GM18873 (cell line): ENCODE data around the gene PON3.
A peak's percentile ranks its signal among the peaks of the same experiment; 100 is the strongest.

Experiments used
- ATAC-seq: cut with Tn5 transposase; IDR thresholded peaks from one replicate; pipeline ENCODE4 v1.9.1; 2021; ENCODE audit warnings: mild to moderate bottlenecking, moderate library complexity, moderate number of reproducible peaks; ENCODE audit not compliant: unreplicated experiment, low FRiP score

The PON3 gene

GRCh38 chr7:95365151-95365550 lies 31.0 kb downstream of the PON3 start:
- ATAC-seq = no peak

GRCh38 chr7:95357623-95358022 lies 38.6 kb downstream of the PON3 start:
- no peak for ATAC-seq

- no peak for ATAC-seq
Measured at GRCh38 chr7:95342642-95343307, 53.4 kb downstream of the PON3 start.

- ATAC-seq = no peak
Measured at GRCh38 chr7:95342029-95342428, 54.1 kb downstream of the PON3 start.

- no peak for ATAC-seq
Measured at GRCh38 chr7:95340491-95340890, 55.7 kb downstream of the PON3 start.

GRCh38 chr7:95338832-95339231 lies 57.3 kb downstream of the PON3 start:
- ATAC-seq = no peak

- ATAC-seq = no peak
Measured at GRCh38 chr7:95335093-95335492, 61.1 kb downstream of the PON3 start.

GRCh38 chr7:95334447-95334846 lies 61.7 kb downstream of the PON3 start:
- ATAC-seq = no peak

- peak; percentile 15 for ATAC-seq
Measured at GRCh38 chr7:95330961-95331337, 65.2 kb downstream of the PON3 start.

- ATAC-seq = peak; percentile 91
Measured at GRCh38 chr7:95330204-95330960, 65.8 kb downstream of the PON3 start.

GRCh38 chr7:95327356-95327755 lies 68.8 kb downstream of the PON3 start:
- ATAC-seq = no peak

GRCh38 chr7:95324431-95324830 lies 71.7 kb downstream of the PON3 start, which contains the start of gene PON1:
Gene PON1, minus strand, starts transcription at chr7:95324532. Its CDS starts 57 bp downstream, at chr7:95324475.
- no peak for ATAC-seq

GRCh38 chr7:95323410-95324129 lies 72.6 kb downstream of the PON3 start:
- no peak for ATAC-seq

GRCh38 chr7:95322854-95323253 lies 73.3 kb downstream of the PON3 start:
- ATAC-seq = no peak

GRCh38 chr7:95322396-95322795 lies 73.8 kb downstream of the PON3 start:
- ATAC-seq = no peak

GRCh38 chr7:95321720-95322119 lies 74.5 kb downstream of the PON3 start:
- ATAC-seq = no peak

GRCh38 chr7:95320651-95321050 lies 75.5 kb downstream of the PON3 start:
- no peak for ATAC-seq

- ATAC-seq = no peak
Measured at GRCh38 chr7:95319570-95319969, 76.6 kb downstream of the PON3 start.

GRCh38 chr7:95318501-95319100 lies 77.6 kb downstream of the PON3 start:
- ATAC-seq = no peak

GRCh38 chr7:95317966-95318365 lies 78.2 kb downstream of the PON3 start:
- ATAC-seq = no peak

GRCh38 chr7:95317546-95317945 lies 78.6 kb downstream of the PON3 start:
- no peak for ATAC-seq
